Fibroblast of lung (primary cell): ENCODE data around the gene SLC16A5. TPM values are rescaled to one million over a fixed set of nuclear protein-coding genes. Genes with fewer than 3 reads are reported as not detected.
"Not testable (repeated sequence)": the region's sequence is repeated elsewhere in the genome, so short reads cannot be mapped to it uniquely, and the experiment has no call there.

Experiments
- DNase-seq, 2 donors: peaks; one replicate each; pipeline versions ENCODE4 v3.0.0 to v3.0.0-alpha.2; 2010; ENCODE audit warnings: low read depth in 2 of 2
- H2AFZ ChIP-seq: 2 replicates; pipeline ENCODE4 v1.5.1; 2012; ENCODE audit warnings: low read length, control low read depth, inconsistent platforms
- H3K27ac ChIP-seq: 2 replicates; pipeline ENCODE4 v1.5.1; 2011; ENCODE audit warnings: low read length, control low read depth; ENCODE audit not compliant: insufficient read depth
- H3K27me3 ChIP-seq: 2 replicates; pipeline ENCODE4 v1.5.1; 2011; ENCODE audit warnings: mild to moderate bottlenecking, low read length; ENCODE audit not compliant: control insufficient read depth, insufficient read depth
- H3K36me3 ChIP-seq: 2 replicates; pipeline ENCODE4 v1.5.1; 2011; ENCODE audit warnings: low read length; ENCODE audit not compliant: control insufficient read depth, insufficient read depth
- H3K4me1 ChIP-seq: 2 replicates; pipeline ENCODE4 v1.5.1; 2011; ENCODE audit warnings: low read length; ENCODE audit not compliant: control insufficient read depth, insufficient read depth; ENCODE audit errors: extremely low read depth
- H3K4me2 ChIP-seq: 2 replicates; pipeline ENCODE4 v1.5.1; 2011; ENCODE audit warnings: low read length, control low read depth; ENCODE audit not compliant: insufficient read depth; ENCODE audit errors: extremely low read depth
- H3K4me3 ChIP-seq, 4 experiments: fragments of 200-600 bp in 1 of 4; sonication (generic) in 1 of 4; replicated peaks in 1 of 4; 2 replicates each; pipeline ENCODE4 v1.5.1; 2011 to 2016; ENCODE audit warnings: low read length in 4 of 4, low read depth in 3 of 4, mild to moderate bottlenecking in 3 of 4, control low read depth in 2 of 4, inconsistent platforms in 1 of 4, mixed read lengths in 1 of 4; ENCODE audit not compliant: insufficient read depth in 1 of 4; ENCODE audit errors: control extremely low read depth in 1 of 4
- H3K79me2 ChIP-seq: 2 replicates; pipeline ENCODE4 v1.5.1; 2012; ENCODE audit warnings: mild to moderate bottlenecking, low read length, inconsistent platforms; ENCODE audit not compliant: control insufficient read depth, insufficient read depth
- H3K9ac ChIP-seq: 2 replicates; pipeline ENCODE4 v1.5.1; 2011; ENCODE audit warnings: mild to moderate bottlenecking, low read length, control low read depth; ENCODE audit not compliant: insufficient read depth
- H3K9me3 ChIP-seq: 2 replicates; pipeline ENCODE4 v1.5.1; 2012; ENCODE audit warnings: low read depth, low read length; ENCODE audit not compliant: control insufficient read depth, insufficient read depth
- H4K20me1 ChIP-seq: 2 replicates; pipeline ENCODE4 v1.5.1; 2011; ENCODE audit warnings: low read length; ENCODE audit not compliant: control insufficient read depth, insufficient read depth; ENCODE audit errors: extremely low read depth
- CTCF ChIP-seq, 2 donors: IDR thresholded peaks in 1 of 2; conservative IDR thresholded peaks in 1 of 2; 1 replicate in 1 of 2; 2 replicates in 1 of 2; pipeline ENCODE4 v1.5.1; 2011 to 2012; ENCODE audit warnings: low read length in 2 of 2, control low read depth in 1 of 2, inconsistent platforms in 1 of 2, low read depth in 1 of 2, mild to moderate bottlenecking in 1 of 2
- EZH2 ChIP-seq: IDR thresholded peaks from 2 replicates; pipeline ENCODE4 v1.5.1; 2012; ENCODE audit warnings: low read length, control low read depth, mild to moderate bottlenecking; ENCODE audit errors: missing control alignments
- polyA plus RNA-seq, 2 donors: library from polyadenylated mRNA; depleted of rRNA in 1 of 2; stranded (reverse) in 1 of 2; unstranded in 1 of 2; fragments of >200 nt; gene quantifications; 2 replicates each; pipeline ENCODE4 v1.2.1, GENCODE V29; 2011 to 2012; ENCODE audit warnings: missing spikeins in 1 of 2
- total RNA-seq: library from RNA; depleted of rRNA; stranded (reverse); fragments of >200 nt; gene quantifications from 2 replicates; pipeline ENCODE4 v1.2.1, GENCODE V29; 2014

SLC16A5 gene
- total and polyA plus RNA-seq, 2 donors (not counting 1 experiment from before 2014, with no cell fraction given) = 1.5 to 8.4 TPM

GRCh38 chr17:75133001-75133400 is 45.2 kb downstream of the SLC16A5 start:
- DNase-seq = no peak

GRCh38 chr17:75133607-75134347 is 46.0 kb downstream of the SLC16A5 start:
- H4K20me1 ChIP-seq, H3K4me3 ChIP-seq, H3K4me2 ChIP-seq, H3K27ac ChIP-seq, H3K9me3 ChIP-seq, H3K9ac ChIP-seq, H3K79me2 ChIP-seq, H3K27me3 ChIP-seq, DNase-seq, H2AFZ ChIP-seq, H3K4me1 ChIP-seq: not testable (repeated sequence)
- H3K36me3 ChIP-seq = peaks cover 13% of the 10 kb centered on the region

More at GRCh38 chr17:75133001-75133400, 45.2 kb downstream of the SLC16A5 start:
- no peak overlapping the region for H3K4me3 ChIP-seq
- no peaks in the 10 kb centered on the region for H3K27me3 ChIP-seq
- no peaks in the 10 kb centered on the region for H3K9me3 ChIP-seq
- H3K9ac ChIP-seq = no peak overlapping the region
- no peak overlapping the region for H3K27ac ChIP-seq
- peaks cover 15% of the 10 kb centered on the region for H3K36me3 ChIP-seq
- H3K4me2 ChIP-seq = no peak overlapping the region
- no peaks in the 10 kb centered on the region for H4K20me1 ChIP-seq
- no peak overlapping the region for H2AFZ ChIP-seq
- TF ChIP-seq CTCF (conservative IDR thresholded peaks at IDR 0.05 in 1 of 2, IDR thresholded peaks at IDR 0.05 in 1 of 2; ENCODE audit: low read depth in 1 of 2, low read length in 2 of 2) (no peak), EZH2 (no peak)
- no peaks in the 10 kb centered on the region for H3K4me1 ChIP-seq
- H3K79me2 ChIP-seq = no peaks in the 10 kb centered on the region

GRCh38 chr17:75135452-75135851 is 47.7 kb downstream of the SLC16A5 start:
- Histone ChIP-seq H3K9ac (no peak overlapping the region), H3K4me2 (no peak overlapping the region), H3K27me3 (no peaks in the 10 kb centered on the region), H3K4me3 (no peak overlapping the region), H3K9me3 (no peaks in the 10 kb centered on the region), H3K79me2 (no peaks in the 10 kb centered on the region), H2AFZ (no peak overlapping the region), H4K20me1 (no peaks in the 10 kb centered on the region), H3K27ac (no peak overlapping the region), H3K36me3 (peaks cover 3% of the 10 kb centered on the region), H3K4me1 (no peaks in the 10 kb centered on the region)
- TF ChIP-seq CTCF (conservative IDR thresholded peaks at IDR 0.05 in 1 of 2, IDR thresholded peaks at IDR 0.05 in 1 of 2; ENCODE audit: low read depth in 1 of 2, low read length in 2 of 2) = no peak
- no peak for TF ChIP-seq EZH2
- DNase-seq = no peak
